ENCODE measurements around the gene PCSK5.
"Not testable (repeated sequence)": the region's sequence is repeated elsewhere in the genome, so short reads cannot be mapped to it uniquely, and the experiment has no call there.

PCSK5 gene

DNA sequence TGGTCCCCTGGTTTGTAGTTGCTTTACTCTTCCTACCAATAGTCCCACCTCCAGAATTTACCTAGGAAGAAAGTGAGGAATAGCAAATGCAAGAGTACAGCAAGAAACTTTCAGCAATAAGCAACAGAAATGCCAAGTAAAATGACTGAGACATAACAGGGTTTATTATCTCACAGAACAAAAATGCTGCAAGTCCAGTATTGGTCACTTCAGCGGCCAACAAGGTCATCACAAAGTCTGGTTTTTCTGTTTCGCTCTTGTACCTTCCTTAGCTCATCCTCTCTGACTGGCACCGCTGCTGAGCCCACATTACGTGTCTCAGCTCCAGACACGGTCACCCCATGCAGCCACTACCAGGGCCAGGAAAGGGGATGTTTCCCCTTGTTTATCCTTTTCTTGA, 421.1 kb downstream of the PCSK5 start:
- DNase-seq (ENCODE audit: low read depth in 2 of 2), result no peak

DNA sequence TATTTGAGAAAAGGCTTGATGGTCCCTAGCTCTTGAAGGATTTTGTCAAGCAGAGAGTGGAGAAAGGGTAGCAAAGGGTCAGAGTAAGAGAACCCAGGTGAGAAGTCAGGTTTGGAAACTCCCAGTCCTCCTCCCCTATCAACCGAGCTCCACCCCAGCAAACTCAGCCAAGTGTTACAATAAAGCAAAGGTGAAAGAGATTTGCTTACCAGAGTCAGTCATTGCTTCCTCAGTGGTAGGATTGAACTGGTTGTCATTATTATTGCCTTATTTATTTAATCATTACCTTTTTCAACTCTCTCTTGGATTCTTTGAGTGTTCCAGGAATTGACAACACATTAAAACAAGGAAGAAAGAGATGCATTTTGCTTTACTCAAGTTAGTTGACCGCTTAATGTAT, 423.3 kb downstream of the PCSK5 start:
- DNase-seq (ENCODE audit: low read depth in 2 of 2), result no peak

DNA sequence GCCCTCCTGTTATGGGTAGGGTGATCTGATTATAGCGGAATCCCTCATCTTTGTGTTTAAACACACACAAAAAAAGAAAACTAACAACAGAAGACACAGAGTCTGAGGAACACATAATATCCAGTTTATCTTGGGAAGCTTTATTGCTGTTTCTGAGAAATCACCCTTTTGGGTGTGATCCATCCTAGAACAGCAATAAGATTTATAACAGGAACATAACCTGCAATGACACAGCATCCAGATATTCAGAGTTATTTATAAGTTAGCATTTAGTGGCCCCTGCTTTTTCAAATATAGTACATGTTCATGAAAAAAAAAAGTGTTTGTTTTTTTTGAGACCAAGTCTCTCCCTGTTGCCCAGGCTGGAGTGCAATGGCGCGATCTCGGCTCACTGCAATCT, 423.8 kb downstream of the PCSK5 start:
- DNase-seq (ENCODE audit: low read depth in 2 of 2), result no peak

DNA sequence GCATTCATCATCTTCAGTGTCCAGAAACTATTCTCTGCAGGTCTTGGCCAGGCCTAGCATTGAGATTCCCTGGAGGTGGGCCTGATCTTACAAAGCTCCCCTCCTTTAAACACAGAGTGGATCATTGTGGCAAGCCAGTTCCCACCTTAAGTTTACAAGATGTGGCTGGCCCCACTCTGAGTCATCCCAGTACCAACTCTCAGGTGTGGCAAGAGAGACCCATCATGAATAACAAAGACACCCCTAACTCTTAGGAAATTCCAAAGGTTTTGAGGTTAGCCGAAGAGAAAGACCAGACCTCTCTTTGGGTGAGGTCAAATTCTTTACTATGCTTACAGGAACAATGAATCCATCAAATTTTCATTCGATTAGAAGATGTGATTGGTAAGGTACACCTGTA, 425.6 kb downstream of the PCSK5 start:
- DNase-seq (ENCODE audit: low read depth in 2 of 2), result no peak

DNA sequence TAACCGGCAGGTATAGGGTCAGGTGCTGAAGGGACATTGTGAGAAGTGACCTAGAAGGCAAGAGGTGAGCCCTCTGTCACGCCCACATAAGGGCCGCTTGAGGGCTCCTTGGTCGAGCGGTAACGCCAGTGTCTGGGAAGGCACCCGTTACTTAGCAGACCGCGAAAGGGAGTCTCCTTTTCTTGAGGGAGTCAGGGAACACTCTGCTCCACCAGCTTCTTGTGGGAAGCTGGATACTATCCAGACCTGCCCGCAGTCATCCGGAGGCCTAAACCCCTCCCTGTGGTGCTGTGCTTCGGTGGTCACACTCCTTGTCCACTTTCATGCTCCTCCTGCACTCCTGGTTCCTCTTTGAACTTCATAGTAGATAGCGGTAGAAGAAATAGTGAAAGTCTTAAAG, 429.0 kb downstream of the PCSK5 start:
- DNase-seq (ENCODE audit: low read depth in 2 of 2), result not testable (repeated sequence)

DNA sequence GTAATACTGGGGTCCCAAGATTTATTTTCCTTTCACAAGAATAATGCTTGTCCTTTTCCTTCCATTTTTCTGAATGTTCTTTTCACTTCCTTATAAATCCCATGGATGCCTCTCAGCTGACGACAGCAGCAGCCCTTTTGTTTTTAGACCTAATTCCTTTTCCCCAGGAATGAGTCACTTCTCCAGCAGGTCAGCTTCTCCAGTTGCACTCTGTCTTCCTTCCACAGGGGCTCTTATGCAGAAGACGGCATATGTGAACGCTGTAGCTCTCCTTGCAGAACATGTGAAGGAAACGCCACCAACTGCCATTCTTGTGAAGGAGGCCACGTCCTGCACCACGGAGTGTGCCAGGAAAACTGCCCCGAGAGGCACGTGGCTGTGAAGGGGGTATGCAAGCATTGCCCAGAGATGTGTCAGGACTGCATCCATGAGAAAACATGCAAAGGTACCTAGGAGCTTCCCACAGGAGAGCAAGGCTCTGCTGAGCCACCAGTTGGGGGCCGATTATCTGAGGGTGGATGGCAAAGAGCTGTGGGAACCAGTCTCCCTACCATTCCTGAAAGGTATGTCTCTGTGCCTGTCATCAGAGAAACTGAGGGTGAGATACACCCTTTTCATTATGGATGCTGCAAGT, 430.8 kb downstream of the PCSK5 start:
- no peak for DNase-seq (ENCODE audit: low read depth in 2 of 2)

DNA sequence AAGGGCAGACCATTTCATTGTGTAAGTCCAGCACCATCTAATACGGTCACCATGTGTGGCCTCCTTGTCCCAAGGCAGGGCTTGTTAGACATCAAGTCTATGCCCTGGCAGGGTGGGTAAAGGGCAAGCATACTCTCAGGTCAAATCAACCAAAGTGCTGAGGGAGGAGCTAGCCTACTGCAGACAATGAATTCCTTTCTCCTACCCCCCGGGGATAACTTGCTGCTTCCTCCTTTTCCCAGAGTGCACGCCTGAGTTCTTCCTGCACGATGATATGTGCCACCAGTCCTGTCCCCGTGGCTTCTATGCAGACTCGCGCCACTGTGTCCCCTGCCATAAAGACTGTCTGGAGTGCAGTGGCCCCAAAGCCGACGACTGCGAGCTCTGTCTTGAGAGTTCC, 432.3 kb downstream of the PCSK5 start:
- no peak for DNase-seq (ENCODE audit: low read depth in 2 of 2)

DNA sequence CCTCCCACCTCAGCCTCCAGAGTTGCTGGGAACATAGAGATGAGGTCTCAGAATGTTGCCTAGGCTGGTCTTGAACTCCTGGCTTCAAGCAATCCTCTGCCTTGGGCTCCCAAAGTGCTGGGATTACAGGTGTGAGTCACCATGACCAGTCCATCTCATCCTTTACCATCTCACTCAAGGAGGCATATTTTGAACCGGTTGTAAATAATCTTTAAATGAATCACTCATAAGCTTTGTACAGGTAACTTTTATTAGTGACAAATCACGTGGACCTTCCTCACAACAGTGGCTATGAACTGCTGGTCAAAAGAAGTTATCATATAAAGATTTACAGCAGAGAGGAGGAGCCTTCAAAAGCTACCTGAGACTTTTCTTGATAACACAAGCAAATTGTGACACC, 433.0 kb downstream of the PCSK5 start:
- no peak for DNase-seq (ENCODE audit: low read depth in 2 of 2)

DNA sequence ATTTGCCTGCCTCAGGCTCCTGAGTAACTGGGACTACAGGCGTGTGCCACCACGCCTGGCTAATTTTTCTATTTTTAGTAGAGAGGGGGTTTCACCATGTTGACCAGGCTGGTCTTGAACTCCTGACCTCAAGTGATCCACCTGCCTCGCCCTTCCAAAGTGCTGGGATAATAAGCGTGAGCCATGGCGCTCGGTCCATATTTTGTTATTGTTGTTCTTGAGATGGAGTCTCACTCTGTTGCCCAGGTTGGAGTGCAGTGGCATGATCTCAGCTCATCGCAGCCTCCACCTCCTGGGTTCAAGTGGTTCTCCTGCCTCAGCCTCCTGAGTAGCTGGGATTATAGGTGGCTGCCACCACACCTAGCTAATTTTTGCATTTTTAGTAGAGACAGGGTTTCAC, 433.6 kb downstream of the PCSK5 start:
- not testable (repeated sequence) for DNase-seq (ENCODE audit: low read depth in 2 of 2)

DNA sequence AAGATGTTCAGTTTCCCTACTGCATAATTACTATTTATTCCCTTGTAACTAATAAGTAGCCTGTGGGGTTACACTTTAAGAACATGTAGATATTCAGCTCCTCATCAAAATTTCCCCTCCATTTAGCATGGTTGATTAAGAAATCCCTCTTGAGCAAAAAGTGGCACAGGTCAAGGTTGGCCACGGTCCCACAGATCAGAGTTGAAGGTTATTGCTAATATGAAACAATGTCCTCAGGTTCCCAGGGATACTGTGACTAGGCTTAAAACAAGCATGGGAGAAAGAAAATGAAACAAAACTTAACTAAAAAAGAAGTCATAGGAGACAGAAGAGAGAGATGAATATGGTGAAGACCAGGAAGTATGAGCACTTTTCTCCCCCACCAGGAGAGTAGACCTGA, 439.6 kb downstream of the PCSK5 start:
- DNase-seq (ENCODE audit: low read depth in 2 of 2), result no peak

DNA sequence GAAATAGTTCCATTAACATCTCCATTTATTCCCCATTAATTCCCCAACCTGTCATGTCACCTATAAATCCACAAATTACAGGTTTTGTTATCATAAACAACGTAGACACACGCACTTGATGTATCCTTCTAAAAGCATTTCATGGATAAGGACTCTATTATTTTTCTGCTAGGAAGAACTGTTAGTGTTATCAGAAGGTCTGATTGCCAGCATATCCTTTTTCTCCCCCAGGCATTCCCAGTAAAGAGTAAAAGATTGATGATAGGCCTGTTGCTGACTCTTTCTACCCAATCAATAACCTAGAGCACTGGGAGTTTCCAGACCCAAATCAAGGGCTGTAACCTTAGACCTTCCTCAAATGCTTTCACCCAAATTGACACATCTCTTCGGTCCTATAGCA, 442.9 kb downstream of the PCSK5 start:
- no peak for DNase-seq (ENCODE audit: low read depth in 2 of 2)

DNA sequence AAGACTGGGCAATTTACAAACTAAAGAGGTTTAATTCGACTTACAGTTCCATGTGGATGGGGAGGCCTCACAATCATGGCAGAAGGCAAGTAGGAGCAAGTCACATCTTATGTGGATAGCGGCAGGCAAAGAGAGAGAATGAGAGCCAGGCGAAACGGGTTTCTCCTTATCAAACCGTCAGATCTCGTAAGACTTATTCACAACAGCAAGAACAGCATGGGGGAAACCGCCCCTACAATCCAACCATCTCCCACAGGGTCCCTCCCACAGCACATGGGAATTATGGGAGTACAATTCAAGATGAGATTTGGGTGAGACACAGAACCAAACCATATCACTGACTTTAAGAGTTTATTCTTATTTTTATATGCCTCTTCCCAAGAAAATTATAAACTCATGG, 443.5 kb downstream of the PCSK5 start:
- no peak for DNase-seq (ENCODE audit: low read depth in 2 of 2)

DNA sequence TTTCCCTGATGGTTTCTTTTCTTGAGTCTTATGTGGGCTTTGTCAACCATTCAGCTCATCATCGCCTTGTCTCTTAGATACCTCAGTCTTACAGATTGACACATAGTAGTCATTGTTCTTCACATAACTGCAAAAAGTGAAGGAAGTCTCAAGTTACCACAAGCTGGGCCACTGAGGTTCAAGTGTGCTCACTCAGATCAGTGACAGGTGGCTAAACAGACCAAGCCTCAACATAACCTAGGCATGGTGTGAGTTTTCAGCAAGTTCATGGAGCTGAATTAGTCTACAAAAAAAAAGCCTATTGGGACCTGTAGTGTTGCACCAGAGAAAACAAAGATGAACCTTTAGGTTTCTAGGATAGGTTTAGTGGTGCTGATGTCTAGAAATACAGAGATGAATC, 445.6 kb downstream of the PCSK5 start:
- DNase-seq (ENCODE audit: low read depth in 2 of 2), result no peak

DNA sequence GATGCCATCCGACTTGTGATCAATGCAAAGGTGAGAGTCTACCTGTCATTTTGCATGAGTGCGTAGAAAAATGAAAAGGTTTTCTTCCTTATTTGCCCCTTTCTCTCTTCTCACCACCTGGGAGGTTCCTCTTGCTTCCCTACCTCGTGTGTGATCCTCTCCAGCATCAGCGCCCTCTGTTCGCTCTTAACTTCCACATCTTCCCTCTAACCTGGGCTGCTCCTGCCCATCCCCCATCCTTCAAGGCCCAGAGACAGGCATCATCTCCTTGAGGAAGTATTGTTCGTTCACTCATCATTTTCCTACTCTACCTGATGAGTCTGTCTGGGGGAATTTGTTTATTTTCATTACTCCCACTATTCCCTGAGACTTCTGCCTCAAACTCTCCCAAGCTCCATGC, 447.9 kb downstream of the PCSK5 start:
- DNase-seq (ENCODE audit: low read depth in 2 of 2), result no peak

DNA sequence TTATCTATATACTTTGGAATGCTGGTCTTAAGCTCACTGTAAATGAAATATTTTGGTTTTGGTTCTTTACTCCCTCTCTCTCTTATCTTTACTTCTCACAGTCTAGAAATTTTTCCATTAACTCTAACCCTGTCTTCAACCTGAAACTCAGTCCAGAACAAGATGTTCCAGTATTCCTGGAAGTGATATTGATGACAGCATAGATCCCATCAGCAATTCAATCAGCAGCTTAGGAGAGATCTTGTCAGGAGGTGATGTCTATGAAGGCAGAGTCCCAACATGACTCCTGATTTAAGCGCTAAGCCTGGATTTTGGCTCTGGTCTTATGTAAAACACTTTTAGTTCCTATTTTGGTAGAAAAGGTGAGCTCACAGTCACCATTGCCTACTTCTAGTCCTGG, 451.1 kb downstream of the PCSK5 start:
- DNase-seq (ENCODE audit: low read depth in 2 of 2), result no peak

DNA sequence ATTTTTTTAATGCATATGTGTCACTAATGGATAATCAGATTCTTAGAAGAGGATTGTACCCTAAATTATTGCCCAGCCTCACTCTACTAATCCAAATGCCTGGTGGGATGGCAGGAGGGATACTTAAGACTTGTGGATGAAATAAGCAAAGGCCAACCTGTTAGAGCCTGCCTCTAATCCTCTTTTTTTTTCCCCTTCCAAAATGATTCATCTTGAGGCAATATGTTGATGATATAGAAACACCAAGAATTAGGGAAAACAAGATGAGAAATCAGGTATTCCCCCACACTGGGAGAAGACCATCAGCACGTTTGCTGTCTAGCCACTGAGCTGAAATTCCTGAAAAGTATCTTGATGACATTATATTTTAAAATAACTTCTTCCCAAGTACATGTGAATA, 451.7 kb downstream of the PCSK5 start:
- no peak for DNase-seq (ENCODE audit: low read depth in 2 of 2)

DNA sequence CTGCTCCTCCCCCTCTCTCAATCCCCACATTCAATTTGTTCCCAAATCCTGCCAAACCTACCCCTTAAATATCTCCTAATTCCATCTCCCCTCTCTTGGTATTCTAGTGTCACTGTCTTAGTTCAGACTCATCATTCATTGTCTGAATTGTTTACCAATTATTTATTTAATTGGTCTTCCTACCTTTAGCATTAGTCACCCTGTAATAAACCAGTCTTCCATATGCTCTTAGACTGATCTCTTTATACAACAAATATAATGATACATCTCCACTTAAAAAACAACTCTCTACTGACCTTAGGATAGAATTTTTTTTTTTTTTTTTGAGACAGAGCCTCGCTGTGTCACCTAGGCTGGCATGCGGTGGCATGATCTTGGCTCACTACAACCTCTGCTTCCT, 452.4 kb downstream of the PCSK5 start:
- no peak for DNase-seq (ENCODE audit: low read depth in 2 of 2)

DNA sequence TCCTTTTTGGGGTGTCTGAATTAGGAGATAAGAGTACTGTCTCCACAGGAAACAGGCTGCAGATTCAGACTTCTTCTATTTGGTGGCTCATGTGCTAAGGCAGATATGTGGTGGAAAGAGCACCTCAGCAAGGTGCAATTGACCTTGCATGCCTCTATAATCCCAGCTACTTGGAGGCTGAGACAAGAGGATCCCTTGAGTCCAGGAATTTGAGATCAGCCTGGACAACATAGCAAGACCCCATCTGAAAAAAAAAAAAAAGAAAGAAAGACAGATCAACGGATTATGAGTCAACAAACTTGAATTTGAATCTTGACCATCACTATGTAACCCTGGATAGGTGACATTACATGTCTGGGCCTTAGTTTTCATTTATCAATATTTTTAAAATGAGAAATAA, 459.4 kb downstream of the PCSK5 start:
- DNase-seq (ENCODE audit: low read depth in 2 of 2), result no peak

DNA sequence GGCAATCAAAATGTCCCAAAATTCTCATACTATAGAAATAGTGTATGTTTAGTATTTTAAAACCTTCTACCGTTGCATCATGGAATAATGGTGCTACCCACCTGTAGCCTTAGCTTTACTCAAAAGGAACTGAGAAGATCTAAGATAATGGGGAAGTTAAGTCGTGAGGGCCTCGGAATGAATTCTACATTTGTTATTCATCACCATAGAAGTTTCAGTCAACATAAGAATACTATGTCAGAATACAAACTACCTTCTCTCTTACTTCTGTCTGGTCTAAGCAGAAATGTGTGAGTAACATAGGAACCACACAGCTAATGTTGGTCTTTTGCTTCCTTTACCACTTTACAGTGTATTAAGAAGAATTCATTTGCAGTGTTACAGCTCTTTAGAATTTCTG, 460.5 kb downstream of the PCSK5 start:
- no peak for DNase-seq (ENCODE audit: low read depth in 2 of 2)

DNA sequence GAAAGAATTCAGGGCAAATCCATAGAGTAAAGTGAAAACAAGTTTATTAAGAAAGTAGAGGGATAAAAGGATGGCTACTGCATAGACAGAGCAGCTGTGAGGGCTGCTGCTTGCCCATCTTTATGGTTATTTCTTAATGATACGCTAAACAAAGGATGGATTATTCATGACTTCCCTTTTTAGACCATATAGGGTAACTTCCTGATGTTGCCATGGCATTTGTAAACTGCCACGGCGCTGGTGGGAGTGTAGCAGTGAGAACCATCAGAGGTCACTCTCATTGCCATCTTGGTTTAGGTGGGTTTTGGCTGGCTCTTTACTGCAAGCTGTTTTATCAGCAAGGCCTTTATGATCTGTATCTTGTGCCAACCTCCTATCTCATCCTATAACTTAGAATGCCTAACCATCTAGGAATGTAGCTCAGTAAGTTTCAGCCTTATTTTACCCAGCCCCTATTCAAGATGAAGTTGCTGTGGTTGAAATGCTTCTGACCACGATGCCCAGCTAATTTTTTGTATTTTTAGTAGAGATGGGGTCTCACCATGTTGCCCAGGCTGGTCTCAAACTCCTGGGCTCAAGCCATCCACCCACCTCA, 461.6 kb downstream of the PCSK5 start:
- DNase-seq (ENCODE audit: low read depth in 2 of 2), result no peak

DNA sequence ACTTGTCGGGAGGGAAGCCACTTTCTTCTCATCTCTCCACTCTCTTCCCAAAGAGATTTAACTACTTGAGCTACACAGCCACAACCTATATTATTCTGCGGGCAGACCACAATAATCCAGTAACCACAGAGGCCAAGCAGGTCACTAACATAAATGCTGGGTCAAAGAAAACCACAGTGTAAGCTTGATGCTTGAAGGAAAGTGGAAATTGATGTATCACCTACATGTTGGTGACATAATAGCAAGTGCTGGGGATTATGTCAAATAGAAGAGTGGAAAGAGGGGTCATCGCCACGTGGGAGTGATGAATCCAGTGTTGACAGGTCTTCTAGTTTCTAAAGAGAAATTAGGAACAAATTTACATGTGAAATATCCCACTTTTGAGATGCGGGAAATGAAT, 462.8 kb downstream of the PCSK5 start:
- DNase-seq (ENCODE audit: low read depth in 2 of 2), result no peak

DNA sequence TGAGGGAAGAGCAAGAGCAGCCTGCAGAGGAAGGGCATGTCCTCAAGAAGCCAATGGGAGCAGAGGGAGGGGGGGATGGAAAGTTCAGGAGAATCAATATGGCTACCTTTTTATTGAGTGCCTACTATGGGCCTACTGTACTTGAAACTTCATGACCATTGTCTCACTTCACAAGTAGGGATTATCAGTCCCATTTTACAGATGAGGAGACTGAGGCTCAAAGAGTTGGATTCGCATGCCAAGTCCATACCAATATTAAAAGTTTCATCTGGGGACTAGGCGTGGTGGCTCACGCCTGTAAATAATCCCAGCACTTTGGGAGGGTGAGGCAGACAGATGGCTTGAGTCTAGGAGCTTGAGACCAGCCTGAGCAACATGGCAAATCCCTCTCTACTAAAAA, 463.7 kb downstream of the PCSK5 start:
- DNase-seq (ENCODE audit: low read depth in 2 of 2), result no peak

DNA sequence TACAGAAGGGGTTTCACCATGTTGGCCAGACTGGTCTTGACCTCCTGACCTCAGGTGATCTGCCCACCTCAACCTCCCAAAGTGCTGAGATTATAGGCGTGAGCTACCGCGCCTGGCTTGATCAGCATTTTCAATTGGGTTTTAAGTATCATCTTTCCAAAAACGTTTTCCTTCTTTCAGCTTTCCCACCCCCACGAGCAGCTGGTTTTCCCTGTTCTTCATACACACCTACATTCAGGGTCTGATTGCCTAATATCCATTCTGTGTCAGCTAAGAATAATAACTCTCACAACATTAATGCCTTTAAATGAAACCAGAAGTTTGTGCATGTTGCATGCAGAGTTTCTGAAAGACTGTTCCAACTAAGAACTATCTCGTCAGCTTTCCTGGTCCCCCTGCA, 465.4 kb downstream of the PCSK5 start:
- DNase-seq (ENCODE audit: low read depth in 2 of 2), result no peak

DNA sequence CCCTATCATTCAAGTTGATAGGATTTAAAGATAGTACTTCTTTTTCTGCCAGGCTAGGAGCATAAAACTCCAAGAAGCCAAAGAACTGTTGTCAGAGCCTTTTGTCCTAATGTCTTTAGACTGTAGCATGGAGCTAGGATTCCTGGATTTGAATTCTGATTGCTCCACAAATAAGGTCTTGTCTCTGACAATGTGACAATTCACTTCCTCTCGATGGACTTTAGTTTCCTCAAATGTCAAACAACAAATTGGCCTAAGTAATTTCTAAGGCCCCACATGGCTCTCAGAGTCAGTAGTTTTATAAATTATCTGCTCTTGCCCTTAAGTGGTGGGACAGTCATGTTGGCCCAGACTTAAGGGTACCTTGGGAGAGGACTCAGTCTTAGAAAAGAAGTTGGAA, 467.1 kb downstream of the PCSK5 start:
- DNase-seq (ENCODE audit: low read depth in 2 of 2), result no peak
